SU-DHL-6 (cell line): ENCODE data around the gene DIS3L2.

Source experiments
- H2AFZ ChIP-seq: fragments of 200-600 bp; sonication (generic); 2 replicates; pipeline ENCODE4 v1.6.1; 2014; ENCODE audit warnings: low read depth, mild to moderate bottlenecking, moderate library complexity, mixed read lengths, antibody characterized with exemption, low read length; ENCODE audit not compliant: severe bottlenecking
- H3F3A ChIP-seq: fragments of 200-600 bp; shearing (Covaris generic); 2 replicates; pipeline ENCODE4 v1.6.0; 2016; ENCODE audit warnings: antibody characterized with exemption, mild to moderate bottlenecking; ENCODE audit not compliant: insufficient read depth
- H3K27ac ChIP-seq: fragments of 200-600 bp; sonication (generic); 2 replicates; pipeline ENCODE4 v1.5.1; 2016; ENCODE audit warnings: low read depth, mild to moderate bottlenecking, low read length, moderate library complexity, mixed read lengths
- H3K27me3 ChIP-seq: fragments of 200-600 bp; sonication (generic), shearing (Covaris generic); 2 replicates; pipeline ENCODE4 v1.6.0; 2014; ENCODE audit warnings: mild to moderate bottlenecking, low read length
- H3K36me3 ChIP-seq: fragments of 200-600 bp; sonication (generic); 2 replicates; pipeline ENCODE4 v1.6.1; 2014; ENCODE audit warnings: mild to moderate bottlenecking, low read length, mixed read lengths
- H3K4me2 ChIP-seq: fragments of 300-600, 200-600 bp; shearing (Covaris generic), sonication (generic); 2 replicates; pipeline ENCODE4 v1.6.0; 2014; ENCODE audit warnings: low read length, low read depth, mild to moderate bottlenecking; ENCODE audit not compliant: poor library complexity, severe bottlenecking
- H3K4me3 ChIP-seq: fragments of 200-600 bp; sonication (generic); 2 replicates; pipeline ENCODE4 v1.5.1; 2014; ENCODE audit warnings: antibody characterized with exemption, low read length, mild to moderate bottlenecking, mixed read lengths; ENCODE audit not compliant: insufficient read depth, poor library complexity, severe bottlenecking
- H3K79me2 ChIP-seq: fragments of 200-600 bp; sonication (generic); 2 replicates; pipeline ENCODE4 v1.6.1; 2014; ENCODE audit warnings: mild to moderate bottlenecking, low read length, moderate library complexity; ENCODE audit not compliant: insufficient read depth
- H3K9ac ChIP-seq: fragments of 200-600 bp; sonication (generic); 2 replicates; pipeline ENCODE4 v1.7.0; 2014; ENCODE audit warnings: mild to moderate bottlenecking, low read length
- H3K9me2 ChIP-seq: fragments of 200-600 bp; sonication (generic); replicated peaks from 2 replicates; pipeline ENCODE4 v1.6.1; 2014; ENCODE audit warnings: low read length; ENCODE audit not compliant: insufficient read depth
- H3K9me3 ChIP-seq: fragments of 200-600 bp; sonication (generic); 2 replicates; pipeline ENCODE4 v1.6.1; 2014; ENCODE audit warnings: low read length, mixed read lengths; ENCODE audit not compliant: insufficient read depth
- H4K20me1 ChIP-seq: fragments of 200-600 bp; sonication (generic); 2 replicates; pipeline ENCODE4 v1.6.1; 2014; ENCODE audit warnings: low read depth, mild to moderate bottlenecking, antibody characterized with exemption, low read length, moderate library complexity, mixed read lengths
- EZH2phosphoT487 ChIP-seq: fragments of 200-600 bp; sonication (generic), shearing (Covaris generic); conservative IDR thresholded peaks from 2 replicates; pipeline ENCODE4 v1.6.1; 2018; ENCODE audit warnings: mild to moderate bottlenecking, antibody characterized with exemption, low read length, moderate library complexity, mixed read lengths
- TF ChIP-seq, protein P1 (sequence below): fragments of 200-600 bp; sonication (generic); IDR thresholded peaks from one replicate; pipeline ENCODE4 v1.5.1; 2017; ENCODE audit warnings: antibody characterized with exemption, mild to moderate bottlenecking, low read length, moderate library complexity; ENCODE audit not compliant: insufficient read depth, poor library complexity, severe bottlenecking

Gene DIS3L2

DNA sequence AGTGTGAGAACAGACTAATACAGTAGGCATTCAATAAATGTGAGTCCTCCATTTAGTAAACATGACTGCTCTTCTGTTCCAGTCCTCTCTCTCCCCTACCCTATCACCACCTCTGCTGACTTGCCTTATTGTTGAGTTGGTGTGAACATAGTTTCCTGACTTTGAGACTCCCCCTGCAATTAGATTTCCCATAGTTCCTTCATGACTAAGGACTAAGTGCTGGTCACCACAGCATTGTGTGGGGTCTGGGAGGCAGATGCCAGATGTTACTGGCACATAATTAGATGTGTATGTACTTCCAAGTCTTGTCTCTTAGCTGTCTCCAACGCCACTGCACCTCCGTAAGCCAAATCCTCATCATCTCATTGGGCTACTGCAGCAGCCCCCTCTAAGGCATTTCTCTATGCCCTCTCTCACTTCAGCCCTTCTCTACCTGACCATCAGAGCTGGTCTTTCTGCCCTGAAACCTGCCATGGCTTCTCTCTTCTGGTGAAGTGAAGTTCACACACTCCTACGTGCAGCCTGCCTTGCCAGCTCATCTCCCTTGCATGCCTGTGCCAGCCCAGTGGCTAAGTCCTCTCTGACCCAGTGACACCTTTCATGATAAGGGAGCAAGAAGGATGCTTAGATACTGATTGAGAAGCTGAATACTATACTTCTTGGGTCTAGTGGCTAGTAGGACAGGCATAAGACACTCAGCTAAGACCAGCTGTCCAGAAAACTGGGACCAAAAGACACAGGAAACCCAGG lies 335.4 kb downstream of the DIS3L2 start:
- no peak overlapping the region for H3K4me3 ChIP-seq
- H2AFZ ChIP-seq: no peak overlapping the region
- H3K9ac ChIP-seq: no peak overlapping the region
- H3F3A ChIP-seq: no peaks in the 10 kb centered on the region
- H3K27me3 ChIP-seq: no peaks in the 10 kb centered on the region
- H3K79me2 ChIP-seq: no peaks in the 10 kb centered on the region
- no peaks in the 10 kb centered on the region for H3K9me3 ChIP-seq
- no peaks in the 10 kb centered on the region for H3K9me2 ChIP-seq
- H3K4me2 ChIP-seq: no peak overlapping the region
- no peaks in the 10 kb centered on the region for H4K20me1 ChIP-seq
- no peaks in the 10 kb centered on the region for H3K36me3 ChIP-seq
- H3K27ac ChIP-seq: no peak overlapping the region
- TF ChIP-seq, protein P1, sequence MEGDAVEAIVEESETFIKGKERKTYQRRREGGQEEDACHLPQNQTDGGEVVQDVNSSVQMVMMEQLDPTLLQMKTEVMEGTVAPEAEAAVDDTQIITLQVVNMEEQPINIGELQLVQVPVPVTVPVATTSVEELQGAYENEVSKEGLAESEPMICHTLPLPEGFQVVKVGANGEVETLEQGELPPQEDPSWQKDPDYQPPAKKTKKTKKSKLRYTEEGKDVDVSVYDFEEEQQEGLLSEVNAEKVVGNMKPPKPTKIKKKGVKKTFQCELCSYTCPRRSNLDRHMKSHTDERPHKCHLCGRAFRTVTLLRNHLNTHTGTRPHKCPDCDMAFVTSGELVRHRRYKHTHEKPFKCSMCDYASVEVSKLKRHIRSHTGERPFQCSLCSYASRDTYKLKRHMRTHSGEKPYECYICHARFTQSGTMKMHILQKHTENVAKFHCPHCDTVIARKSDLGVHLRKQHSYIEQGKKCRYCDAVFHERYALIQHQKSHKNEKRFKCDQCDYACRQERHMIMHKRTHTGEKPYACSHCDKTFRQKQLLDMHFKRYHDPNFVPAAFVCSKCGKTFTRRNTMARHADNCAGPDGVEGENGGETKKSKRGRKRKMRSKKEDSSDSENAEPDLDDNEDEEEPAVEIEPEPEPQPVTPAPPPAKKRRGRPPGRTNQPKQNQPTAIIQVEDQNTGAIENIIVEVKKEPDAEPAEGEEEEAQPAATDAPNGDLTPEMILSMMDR: no peak
- TF ChIP-seq EZH2phosphoT487: no peak

DNA sequence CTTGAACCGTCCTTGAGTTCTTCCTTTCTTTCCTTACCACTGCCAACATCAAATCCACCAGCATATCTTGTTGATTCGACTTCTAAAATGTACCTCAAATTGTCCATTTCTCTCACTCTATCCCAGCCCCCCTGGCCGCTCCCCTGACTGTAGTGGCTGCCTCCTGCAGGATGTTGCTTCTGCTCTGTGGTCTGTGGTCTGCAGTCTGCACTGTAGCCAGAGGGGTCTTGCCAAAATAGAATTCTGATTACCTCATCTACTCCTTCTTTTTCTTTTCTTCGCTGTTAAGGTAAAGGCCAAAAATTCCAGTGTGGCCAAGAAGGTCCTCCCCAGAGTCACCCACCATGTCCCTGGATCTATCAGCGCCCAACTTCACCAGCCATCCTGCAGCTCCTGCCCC lies 337.6 kb downstream of the DIS3L2 start:
- no peak overlapping the region for H3K9ac ChIP-seq
- H3F3A ChIP-seq: no peaks in the 10 kb centered on the region
- H3K4me3 ChIP-seq: no peak overlapping the region
- H3K27ac ChIP-seq: no peak overlapping the region
- no peaks in the 10 kb centered on the region for H3K9me3 ChIP-seq
- H3K9me2 ChIP-seq: no peaks in the 10 kb centered on the region
- no peak overlapping the region for H2AFZ ChIP-seq
- H3K36me3 ChIP-seq: no peaks in the 10 kb centered on the region
- H3K4me2 ChIP-seq: no peak overlapping the region
- no peaks in the 10 kb centered on the region for H3K79me2 ChIP-seq
- no peaks in the 10 kb centered on the region for H4K20me1 ChIP-seq
- H3K27me3 ChIP-seq: no peaks in the 10 kb centered on the region
- TF ChIP-seq, protein P1: no peak
- no peak for TF ChIP-seq EZH2phosphoT487

DNA sequence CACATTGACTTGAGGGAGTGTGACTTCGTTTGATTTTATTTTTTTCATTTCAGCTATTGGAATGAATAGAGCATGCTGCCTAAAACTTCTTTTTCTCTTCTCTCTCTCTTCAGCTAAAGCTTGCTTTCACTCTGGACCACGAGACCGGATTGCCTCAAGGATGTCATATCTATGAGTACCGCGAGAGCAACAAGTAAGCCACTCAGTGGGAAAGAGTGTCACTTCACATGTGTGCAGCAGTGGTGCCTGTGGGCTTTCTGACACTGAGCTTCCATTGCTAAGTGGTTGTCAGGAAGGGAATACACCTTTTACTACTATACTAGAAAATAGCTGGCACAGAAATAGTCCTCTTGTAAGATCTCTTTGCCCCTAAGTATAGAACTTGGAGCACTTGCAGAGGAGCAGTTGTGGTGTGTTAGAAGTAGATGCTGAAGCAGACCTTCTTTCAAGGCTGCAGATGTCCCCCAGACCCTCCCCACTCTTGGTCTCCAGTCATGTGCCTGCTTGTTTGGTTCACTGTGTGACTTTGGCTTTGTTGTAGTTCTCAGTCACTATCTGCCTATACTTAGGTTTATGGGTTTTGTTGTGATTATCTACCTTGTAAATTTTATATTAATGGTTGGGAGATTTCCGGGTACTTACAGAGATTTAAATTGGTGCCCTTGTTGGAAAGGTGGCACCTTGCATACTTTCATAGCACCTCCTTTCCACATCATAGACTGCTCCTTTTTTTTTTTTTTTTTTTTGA lies 338.6 kb downstream of the DIS3L2 start:
- Histone ChIP-seq H3K27ac (no peak overlapping the region), H3K36me3 (no peaks in the 10 kb centered on the region), H3K9ac (no peak overlapping the region), H3K4me3 (no peak overlapping the region), H4K20me1 (no peaks in the 10 kb centered on the region), H3K27me3 (no peaks in the 10 kb centered on the region), H3F3A (no peaks in the 10 kb centered on the region), H2AFZ (no peak overlapping the region), H3K9me3 (no peaks in the 10 kb centered on the region), H3K9me2 (no peaks in the 10 kb centered on the region), H3K79me2 (no peaks in the 10 kb centered on the region), H3K4me2 (no peak overlapping the region)
- no peak for TF ChIP-seq EZH2phosphoT487
- TF ChIP-seq, protein P1: no peak
